K562 (cell line): ENCODE data around the gene ATP2A2. TPM values are rescaled to one million over a fixed set of nuclear protein-coding genes. Genes with fewer than 3 reads are reported as not detected.

ENCODE experiments used
- BRCA1 ChIP-seq, 2 experiments: fragments of 450-650 bp in 1 of 2; sonication (generic) in 1 of 2; formaldehyde crosslinking in 1 of 2; IDR thresholded peaks; 2 replicates each; pipeline versions ENCODE4 v1.5.0 to v1.6.1; 2017 to 2020; ENCODE audit warnings: mild to moderate bottlenecking in 1 of 2, missing genetic modification reagents in 1 of 2
- CEBPB ChIP-seq: fragments of 450-650 bp; IDR thresholded peaks from 2 replicates; pipeline ENCODE4 v1.6.1; 2016; ENCODE audit warnings: missing genetic modification characterization, missing compliant biosample characterization
- FOXJ2 ChIP-seq: fragments of 200-800 bp; sonication (Bioruptor generic); IDR thresholded peaks from 2 replicates; pipeline ENCODE4 v1.6.1; 2016; ENCODE audit warnings: missing genetic modification characterization, missing compliant biosample characterization
- SMAD4 ChIP-seq: fragments of 250-450 bp; sonication (Bioruptor Pico); conservative IDR thresholded peaks from 2 replicates; pipeline ENCODE4 v1.8.0; 2021; ENCODE audit warnings: inconsistent platforms, mild to moderate bottlenecking, moderate library complexity
- TAF9B ChIP-seq: fragments of 450-650 bp; IDR thresholded peaks from 2 replicates; pipeline ENCODE4 v1.6.1; 2018; ENCODE audit warnings: mild to moderate bottlenecking; ENCODE audit not compliant: partially characterized antibody
- ZNF584 ChIP-seq: fragments of 200-800 bp; sonication (Bioruptor generic); IDR thresholded peaks from 2 replicates; pipeline ENCODE4 v1.6.1; 2016; ENCODE audit warnings: low read depth, mild to moderate bottlenecking, missing genetic modification characterization, missing compliant biosample characterization
- polyA plus RNA-seq, 8 experiments: library from polyadenylated mRNA; depleted of rRNA in 4 of 8; stranded (reverse) in 5 of 8; unstranded in 3 of 8; fragments of >200 nt; fragmentation: Nextera tagmentation in 2 of 8; fragmentation: Illumina TruSeq in 1 of 8; extraction: Ambion mirVana in 2 of 8; extraction: Trizol in 1 of 8; gene quantifications; 2 replicates each; pipeline versions ENCODE4 v1.2.1 to v1.2.3, GENCODE V29; 2011 to 2014; ENCODE audit warnings: inconsistent platforms in 1 of 8, missing spikeins in 1 of 8
- total RNA-seq, 7 experiments: library from RNA; depleted of rRNA in 6 of 7; stranded (reverse); fragments of >200 nt in 6 of 7; fragmentation: Illumina TruSeq in 2 of 7; extraction: Trizol in 2 of 7; gene quantifications; 2 replicates each; pipeline versions ENCODE4 v1.2.1 to v1.2.3, GENCODE V29; 2011 to 2021; ENCODE audit warnings: low replicate concordance in 1 of 7
- TF ChIP-seq, protein P1 (sequence below): fragments of 200-600 bp; sonication (generic); IDR thresholded peaks from one replicate; pipeline ENCODE4 v1.6.1; 2012; ENCODE audit warnings: mild to moderate bottlenecking, low read depth, low read length, inconsistent platforms
- TF ChIP-seq, protein P2 (sequence below): fragments of 250-450 bp; sonication (Bioruptor Pico); IDR thresholded peaks from 2 replicates; pipeline ENCODE4 v1.4.0; 2020; ENCODE audit warnings: borderline replicate concordance

ATP2A2 gene
- total and polyA plus RNA-seq, 9 of the 15 experiments (the other 6 are each of a cell fraction or from before 2014, with no cell fraction given): 5.2 to 205 (median 51.6) TPM

DNA sequence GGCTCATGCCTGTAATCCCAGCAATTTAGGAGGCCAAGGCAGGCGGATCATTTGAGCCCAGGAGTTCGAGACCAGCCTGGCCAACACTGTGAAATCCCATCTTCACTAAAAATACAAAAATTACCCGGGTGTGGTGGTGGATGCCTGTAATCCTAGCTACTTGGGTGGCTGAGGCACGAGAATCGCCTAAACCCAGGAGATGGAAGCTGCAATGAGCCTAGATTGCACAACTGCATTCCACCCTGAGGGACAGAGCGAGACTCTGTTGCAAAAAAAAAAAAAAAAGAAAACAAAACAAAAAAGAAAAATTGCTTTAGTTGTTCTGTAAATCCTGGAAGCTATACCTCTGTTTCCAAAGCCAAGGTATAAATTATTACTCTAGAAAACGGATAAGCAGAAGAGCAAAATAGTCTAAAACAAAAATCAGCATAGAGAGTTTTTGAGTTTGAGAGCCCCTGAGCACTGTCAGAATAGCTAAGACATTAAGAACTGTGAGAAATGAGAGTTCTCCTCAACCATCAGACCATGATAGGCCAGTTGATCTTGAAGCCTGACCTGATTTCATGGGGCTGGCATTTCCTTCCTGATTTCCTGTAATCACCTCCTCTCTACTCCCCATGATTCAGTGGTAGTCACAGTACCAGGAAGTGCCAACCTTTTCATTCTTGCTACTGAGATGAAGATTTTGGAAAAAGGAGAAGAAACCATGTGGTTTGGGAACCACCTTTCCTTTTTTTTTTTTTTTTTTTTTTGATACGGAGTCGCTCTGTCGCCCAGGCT is 31.7 kb downstream of the ATP2A2 start (continued):
- TF ChIP-seq, protein P1, sequence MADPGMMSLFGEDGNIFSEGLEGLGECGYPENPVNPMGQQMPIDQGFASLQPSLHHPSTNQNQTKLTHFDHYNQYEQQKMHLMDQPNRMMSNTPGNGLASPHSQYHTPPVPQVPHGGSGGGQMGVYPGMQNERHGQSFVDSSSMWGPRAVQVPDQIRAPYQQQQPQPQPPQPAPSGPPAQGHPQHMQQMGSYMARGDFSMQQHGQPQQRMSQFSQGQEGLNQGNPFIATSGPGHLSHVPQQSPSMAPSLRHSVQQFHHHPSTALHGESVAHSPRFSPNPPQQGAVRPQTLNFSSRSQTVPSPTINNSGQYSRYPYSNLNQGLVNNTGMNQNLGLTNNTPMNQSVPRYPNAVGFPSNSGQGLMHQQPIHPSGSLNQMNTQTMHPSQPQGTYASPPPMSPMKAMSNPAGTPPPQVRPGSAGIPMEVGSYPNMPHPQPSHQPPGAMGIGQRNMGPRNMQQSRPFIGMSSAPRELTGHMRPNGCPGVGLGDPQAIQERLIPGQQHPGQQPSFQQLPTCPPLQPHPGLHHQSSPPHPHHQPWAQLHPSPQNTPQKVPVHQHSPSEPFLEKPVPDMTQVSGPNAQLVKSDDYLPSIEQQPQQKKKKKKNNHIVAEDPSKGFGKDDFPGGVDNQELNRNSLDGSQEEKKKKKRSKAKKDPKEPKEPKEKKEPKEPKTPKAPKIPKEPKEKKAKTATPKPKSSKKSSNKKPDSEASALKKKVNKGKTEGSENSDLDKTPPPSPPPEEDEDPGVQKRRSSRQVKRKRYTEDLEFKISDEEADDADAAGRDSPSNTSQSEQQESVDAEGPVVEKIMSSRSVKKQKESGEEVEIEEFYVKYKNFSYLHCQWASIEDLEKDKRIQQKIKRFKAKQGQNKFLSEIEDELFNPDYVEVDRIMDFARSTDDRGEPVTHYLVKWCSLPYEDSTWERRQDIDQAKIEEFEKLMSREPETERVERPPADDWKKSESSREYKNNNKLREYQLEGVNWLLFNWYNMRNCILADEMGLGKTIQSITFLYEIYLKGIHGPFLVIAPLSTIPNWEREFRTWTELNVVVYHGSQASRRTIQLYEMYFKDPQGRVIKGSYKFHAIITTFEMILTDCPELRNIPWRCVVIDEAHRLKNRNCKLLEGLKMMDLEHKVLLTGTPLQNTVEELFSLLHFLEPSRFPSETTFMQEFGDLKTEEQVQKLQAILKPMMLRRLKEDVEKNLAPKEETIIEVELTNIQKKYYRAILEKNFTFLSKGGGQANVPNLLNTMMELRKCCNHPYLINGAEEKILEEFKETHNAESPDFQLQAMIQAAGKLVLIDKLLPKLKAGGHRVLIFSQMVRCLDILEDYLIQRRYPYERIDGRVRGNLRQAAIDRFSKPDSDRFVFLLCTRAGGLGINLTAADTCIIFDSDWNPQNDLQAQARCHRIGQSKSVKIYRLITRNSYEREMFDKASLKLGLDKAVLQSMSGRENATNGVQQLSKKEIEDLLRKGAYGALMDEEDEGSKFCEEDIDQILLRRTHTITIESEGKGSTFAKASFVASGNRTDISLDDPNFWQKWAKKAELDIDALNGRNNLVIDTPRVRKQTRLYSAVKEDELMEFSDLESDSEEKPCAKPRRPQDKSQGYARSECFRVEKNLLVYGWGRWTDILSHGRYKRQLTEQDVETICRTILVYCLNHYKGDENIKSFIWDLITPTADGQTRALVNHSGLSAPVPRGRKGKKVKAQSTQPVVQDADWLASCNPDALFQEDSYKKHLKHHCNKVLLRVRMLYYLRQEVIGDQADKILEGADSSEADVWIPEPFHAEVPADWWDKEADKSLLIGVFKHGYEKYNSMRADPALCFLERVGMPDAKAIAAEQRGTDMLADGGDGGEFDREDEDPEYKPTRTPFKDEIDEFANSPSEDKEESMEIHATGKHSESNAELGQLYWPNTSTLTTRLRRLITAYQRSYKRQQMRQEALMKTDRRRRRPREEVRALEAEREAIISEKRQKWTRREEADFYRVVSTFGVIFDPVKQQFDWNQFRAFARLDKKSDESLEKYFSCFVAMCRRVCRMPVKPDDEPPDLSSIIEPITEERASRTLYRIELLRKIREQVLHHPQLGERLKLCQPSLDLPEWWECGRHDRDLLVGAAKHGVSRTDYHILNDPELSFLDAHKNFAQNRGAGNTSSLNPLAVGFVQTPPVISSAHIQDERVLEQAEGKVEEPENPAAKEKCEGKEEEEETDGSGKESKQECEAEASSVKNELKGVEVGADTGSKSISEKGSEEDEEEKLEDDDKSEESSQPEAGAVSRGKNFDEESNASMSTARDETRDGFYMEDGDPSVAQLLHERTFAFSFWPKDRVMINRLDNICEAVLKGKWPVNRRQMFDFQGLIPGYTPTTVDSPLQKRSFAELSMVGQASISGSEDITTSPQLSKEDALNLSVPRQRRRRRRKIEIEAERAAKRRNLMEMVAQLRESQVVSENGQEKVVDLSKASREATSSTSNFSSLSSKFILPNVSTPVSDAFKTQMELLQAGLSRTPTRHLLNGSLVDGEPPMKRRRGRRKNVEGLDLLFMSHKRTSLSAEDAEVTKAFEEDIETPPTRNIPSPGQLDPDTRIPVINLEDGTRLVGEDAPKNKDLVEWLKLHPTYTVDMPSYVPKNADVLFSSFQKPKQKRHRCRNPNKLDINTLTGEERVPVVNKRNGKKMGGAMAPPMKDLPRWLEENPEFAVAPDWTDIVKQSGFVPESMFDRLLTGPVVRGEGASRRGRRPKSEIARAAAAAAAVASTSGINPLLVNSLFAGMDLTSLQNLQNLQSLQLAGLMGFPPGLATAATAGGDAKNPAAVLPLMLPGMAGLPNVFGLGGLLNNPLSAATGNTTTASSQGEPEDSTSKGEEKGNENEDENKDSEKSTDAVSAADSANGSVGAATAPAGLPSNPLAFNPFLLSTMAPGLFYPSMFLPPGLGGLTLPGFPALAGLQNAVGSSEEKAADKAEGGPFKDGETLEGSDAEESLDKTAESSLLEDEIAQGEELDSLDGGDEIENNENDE: no peak
- no peak for TF ChIP-seq FOXJ2 (tag)
- no peak for TF ChIP-seq BRCA1 (IDR thresholded peaks at IDR 0.05)
- TF ChIP-seq BRCA1 (CRISPR knock-in tag; IDR thresholded peaks at IDR 0.05): no peak
- TF ChIP-seq TAF9B: no peak
- TF ChIP-seq, protein P2, sequence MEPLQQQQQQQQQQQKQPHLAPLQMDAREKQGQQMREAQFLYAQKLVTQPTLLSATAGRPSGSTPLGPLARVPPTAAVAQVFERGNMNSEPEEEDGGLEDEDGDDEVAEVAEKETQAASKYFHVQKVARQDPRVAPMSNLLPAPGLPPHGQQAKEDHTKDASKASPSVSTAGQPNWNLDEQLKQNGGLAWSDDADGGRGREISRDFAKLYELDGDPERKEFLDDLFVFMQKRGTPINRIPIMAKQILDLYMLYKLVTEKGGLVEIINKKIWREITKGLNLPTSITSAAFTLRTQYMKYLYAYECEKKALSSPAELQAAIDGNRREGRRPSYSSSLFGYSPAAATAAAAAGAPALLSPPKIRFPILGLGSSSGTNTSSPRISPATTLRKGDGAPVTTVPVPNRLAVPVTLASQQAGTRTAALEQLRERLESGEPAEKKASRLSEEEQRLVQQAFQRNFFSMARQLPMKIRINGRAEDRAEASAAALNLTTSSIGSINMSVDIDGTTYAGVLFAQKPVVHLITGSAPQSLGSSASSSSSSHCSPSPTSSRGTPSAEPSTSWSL: no peak
- TF ChIP-seq SMAD4 (CRISPR knock-in tag): no peak
- TF ChIP-seq ZNF584 (CRISPR knock-in tag): no peak
- TF ChIP-seq CEBPB (tag): peak; percentile 52
